Activated T-cell treated with anti-CD3 and anti-CD28 coated beads for 1 hour (primary cell): ENCODE data around the gene KRT32.

Experiments
- DNase-seq: peaks from one replicate; pipeline ENCODE4 v3.0.0-alpha.2; 2020; ENCODE audit warnings: low read depth

Gene KRT32

GRCh38 chr17:41466988-41467387 is at the start of gene KRT32:
Gene KRT32, minus strand, starts transcription at chr17:41467386. Its CDS starts 61 bp downstream, at chr17:41467325.
- DNase-seq = no peak

- no peak for DNase-seq
These were observed 49.7 kb upstream of the KRT32 start for GRCh38 chr17:41516830-41517283.

DNA sequence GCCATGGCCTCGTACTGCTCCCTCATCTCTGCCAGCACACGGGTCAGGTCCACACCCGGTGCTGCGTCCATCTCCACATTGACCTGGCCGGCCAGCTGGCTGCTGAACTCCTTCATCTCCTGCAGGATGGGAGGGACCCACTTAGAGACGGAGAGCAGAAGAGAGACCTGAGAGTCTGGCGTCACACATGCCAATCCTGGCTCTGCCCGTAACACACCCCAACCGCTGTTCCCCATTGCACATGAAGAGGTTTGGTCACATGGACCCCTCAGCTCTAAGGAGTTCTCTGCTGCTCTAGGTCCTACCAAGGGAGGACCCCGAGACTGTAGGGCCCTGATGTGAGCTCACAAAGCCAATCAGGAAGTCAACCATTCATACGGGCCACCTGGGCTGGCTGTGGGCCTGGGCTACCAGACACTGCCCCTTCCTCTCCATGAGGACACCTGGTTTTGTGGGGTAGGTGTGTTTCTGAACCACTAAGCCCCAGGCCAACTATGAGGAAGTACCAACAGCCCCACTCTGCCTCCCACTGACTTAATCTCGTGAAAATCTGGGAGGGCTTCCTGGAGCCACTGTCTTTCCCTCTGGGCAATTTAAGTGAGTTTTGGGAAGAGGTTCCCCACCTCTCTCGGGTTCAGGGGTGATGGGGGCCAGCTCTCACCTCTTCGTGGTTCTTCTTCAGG is 49.1 kb upstream of the KRT32 start:
- no peak for DNase-seq

DNA sequence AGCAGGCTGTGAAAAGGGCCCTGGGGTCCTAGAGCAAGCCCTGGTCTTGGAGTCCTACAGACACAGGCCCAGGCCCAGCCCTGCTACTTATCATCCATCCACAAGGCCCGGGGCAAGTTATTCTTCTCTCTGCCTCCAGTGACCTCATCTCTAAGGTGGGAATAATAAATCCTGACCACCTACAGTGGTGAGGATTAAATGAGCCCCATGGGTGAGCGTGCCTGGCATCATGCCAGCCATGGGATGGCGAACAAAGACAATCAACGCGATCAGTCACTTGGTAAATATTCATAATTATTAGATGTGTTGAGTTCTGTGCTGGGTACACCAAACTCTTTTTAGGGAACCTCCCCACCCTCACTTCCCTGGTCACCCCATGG is 46.0 kb upstream of the KRT32 start:
- no peak for DNase-seq

- no peak for DNase-seq
These were observed 45.5 kb upstream of the KRT32 start for GRCh38 chr17:41512546-41513167.

DNA sequence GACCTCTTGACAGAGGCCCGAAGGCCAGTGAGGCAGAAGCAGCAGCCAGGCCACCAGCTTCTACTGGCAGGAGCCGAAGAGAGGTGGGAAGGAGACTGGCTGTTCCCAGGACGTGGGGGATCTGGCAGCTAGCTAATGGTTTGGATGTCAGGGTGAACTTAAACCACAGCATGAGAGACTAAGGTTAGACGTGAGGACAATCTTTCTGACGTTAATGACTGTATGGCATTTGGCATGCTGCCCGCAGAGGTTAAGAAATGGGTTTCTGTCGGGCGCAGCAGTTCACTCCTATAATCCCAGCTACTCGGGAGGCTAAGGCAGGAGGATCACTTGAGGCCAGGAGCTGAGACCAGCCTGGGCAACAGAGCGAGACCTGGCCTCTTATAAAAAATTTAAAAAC is 44.5 kb upstream of the KRT32 start:
- no peak for DNase-seq

GRCh38 chr17:41511116-41511515 is 43.9 kb upstream of the KRT32 start:
- no peak for DNase-seq

GRCh38 chr17:41510251-41511065 is 43.3 kb upstream of the KRT32 start:
- no peak for DNase-seq

- no peak for DNase-seq
These were observed 40.2 kb upstream of the KRT32 start for GRCh38 chr17:41507315-41507880.

DNA sequence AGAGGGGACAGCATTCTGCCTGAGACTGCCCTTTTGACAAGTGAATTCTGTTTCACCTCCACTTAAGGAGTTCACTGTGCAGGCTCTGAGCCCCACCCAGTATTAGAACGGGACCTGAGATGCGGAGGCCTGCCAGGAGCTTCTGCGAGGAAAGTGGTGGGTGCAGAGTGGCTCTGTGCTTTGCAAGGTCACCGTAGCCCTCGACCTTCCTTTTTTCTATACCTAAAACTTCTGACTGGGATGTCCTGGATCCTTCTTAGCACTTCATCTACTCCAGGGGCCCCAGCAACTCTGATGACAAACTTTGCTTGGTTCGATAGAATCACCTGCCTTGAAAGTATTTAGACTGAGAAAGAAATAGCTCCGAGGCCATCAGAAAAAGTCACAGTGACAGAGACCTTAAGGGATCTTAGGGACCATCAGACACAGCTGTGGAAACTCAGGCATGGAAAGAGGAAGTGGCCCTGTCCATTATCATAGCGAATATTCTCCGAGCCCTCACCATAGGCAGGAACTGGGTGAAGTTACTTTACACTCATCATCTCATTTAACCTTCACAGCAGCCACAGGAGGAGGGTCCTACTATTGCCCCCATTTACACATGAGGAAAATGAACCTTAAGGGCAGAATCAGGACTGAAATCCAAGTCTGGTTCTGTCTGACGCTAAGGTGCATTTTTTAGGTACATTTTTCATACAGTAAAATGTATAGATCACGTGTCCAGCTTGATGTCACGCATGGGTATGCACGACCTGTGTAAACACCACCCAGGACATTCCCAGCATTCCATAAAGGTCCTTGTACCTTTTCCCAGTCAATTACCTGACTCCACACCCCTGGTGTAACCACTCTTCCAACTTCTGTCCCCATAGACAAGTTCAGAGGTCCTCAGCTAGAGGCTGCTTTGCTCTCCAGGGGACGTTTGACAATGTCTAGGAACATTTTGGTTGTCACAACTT is 38.9 kb upstream of the KRT32 start:
- no peak for DNase-seq

GRCh38 chr17:41505007-41505808 is 38.0 kb upstream of the KRT32 start, which contains the start of gene KRT13:
Gene KRT13, minus strand, starts transcription at chr17:41505612. Its CDS starts 62 bp downstream, at chr17:41505550.
- no peak for DNase-seq

GRCh38 chr17:41504246-41504977 is 37.2 kb upstream of the KRT32 start:
- no peak for DNase-seq

DNA sequence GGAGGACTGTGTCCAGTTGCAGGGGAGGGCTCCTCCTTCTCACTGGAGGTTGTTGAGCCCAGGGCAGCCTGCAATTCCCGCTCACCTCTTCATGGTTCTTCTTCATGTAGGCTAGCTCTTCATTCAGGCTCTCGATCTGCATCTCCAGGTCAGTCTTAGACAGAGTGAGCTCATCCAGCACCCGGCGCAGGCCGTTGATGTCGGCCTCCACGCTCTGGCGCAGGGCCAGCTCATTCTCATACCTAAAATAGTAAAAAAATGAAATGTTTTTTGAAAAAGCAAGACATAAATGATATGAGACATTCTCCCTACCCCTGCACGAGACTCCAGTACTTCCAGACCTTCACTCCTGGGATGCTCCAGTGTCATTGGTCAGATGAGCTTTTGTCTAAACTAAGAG is 36.0 kb upstream of the KRT32 start:
- DNase-seq = no peak

DNA sequence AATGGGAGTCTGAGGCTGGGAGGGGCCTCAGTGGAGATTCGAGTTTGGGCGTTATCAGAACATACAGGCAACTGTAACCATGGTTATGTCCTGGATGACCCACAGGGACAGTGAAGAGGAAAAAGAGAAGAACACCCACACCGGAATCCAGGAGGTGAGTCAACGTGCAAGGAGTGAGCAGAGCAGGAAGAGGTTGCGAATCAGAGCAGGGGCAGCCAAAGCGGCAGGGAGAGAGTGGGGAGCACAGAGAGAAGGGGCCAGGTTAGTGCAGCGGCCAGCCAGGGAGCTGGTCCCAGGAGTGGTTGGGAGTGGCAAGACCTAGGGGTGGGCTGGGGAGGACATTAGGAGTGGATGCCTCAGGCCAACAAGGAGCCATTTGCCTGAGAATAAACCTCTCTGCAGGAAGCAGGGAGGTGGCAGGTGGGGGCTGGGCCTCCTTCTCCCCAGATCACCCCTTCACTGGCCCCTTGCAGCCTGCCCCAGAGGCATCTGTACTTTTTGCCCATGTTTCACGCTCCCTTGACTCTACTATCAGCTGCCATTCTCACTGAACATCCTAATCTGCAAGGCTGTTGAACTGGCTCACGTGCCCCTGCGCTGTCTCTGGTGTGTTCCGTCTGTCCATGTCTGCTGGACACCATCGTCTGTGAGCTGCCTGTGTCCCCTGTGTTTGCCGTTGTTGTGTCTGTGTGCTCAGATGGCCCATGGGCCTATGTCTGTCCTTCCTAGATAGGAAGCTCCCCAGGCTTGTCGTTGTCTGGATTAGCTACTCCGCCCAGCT is 33.1 kb upstream of the KRT32 start:
- no peak for DNase-seq

GRCh38 chr17:41499714-41500113 is 32.5 kb upstream of the KRT32 start:
- DNase-seq = no peak

- no peak for DNase-seq
These were observed 31.1 kb upstream of the KRT32 start for GRCh38 chr17:41498276-41498675.

DNA sequence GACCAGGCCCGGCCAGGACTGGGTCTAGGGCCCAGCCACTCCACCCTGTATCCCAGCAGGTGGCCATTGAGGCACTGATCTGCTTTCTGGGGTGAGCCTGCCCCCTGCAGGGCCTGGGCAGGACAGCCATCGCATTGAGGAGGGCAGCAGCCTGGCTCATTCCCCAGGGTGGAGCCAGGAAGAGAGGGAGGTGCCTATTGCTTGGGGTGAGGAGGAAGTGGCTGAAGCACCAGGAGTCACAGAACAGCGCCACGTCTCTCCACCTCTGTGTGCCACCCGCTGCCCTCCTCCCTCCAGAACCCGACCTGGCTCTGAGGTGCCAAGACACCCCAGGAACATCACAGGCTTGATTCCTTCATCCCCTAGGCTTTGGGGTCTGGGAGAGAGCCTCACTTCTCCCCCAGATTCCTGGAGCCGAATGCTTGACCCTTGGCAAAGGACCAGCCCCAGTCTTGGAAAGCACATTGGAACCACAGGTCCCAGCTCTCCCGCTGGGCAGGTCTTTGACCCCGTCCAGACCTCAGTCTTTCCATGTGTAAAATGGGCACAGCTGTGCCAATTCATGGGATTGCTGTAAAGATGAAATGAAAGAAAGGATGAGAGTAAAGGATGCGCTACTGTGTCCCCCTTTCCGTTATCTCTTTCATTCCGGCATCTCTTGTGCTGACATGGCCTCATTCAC is 29.8 kb upstream of the KRT32 start:
- peak; percentile 21 for DNase-seq

GRCh38 chr17:41494524-41494923 is 27.3 kb upstream of the KRT32 start:
- DNase-seq = no peak
